ENCODE results near the gene SCAF8.
A peak's percentile ranks its signal among the peaks of the same experiment; 100 is the strongest.
"Not testable (repeated sequence)": the region's sequence is repeated elsewhere in the genome, so short reads cannot be mapped to it uniquely, and the experiment has no call there.

SCAF8 gene, protein sequence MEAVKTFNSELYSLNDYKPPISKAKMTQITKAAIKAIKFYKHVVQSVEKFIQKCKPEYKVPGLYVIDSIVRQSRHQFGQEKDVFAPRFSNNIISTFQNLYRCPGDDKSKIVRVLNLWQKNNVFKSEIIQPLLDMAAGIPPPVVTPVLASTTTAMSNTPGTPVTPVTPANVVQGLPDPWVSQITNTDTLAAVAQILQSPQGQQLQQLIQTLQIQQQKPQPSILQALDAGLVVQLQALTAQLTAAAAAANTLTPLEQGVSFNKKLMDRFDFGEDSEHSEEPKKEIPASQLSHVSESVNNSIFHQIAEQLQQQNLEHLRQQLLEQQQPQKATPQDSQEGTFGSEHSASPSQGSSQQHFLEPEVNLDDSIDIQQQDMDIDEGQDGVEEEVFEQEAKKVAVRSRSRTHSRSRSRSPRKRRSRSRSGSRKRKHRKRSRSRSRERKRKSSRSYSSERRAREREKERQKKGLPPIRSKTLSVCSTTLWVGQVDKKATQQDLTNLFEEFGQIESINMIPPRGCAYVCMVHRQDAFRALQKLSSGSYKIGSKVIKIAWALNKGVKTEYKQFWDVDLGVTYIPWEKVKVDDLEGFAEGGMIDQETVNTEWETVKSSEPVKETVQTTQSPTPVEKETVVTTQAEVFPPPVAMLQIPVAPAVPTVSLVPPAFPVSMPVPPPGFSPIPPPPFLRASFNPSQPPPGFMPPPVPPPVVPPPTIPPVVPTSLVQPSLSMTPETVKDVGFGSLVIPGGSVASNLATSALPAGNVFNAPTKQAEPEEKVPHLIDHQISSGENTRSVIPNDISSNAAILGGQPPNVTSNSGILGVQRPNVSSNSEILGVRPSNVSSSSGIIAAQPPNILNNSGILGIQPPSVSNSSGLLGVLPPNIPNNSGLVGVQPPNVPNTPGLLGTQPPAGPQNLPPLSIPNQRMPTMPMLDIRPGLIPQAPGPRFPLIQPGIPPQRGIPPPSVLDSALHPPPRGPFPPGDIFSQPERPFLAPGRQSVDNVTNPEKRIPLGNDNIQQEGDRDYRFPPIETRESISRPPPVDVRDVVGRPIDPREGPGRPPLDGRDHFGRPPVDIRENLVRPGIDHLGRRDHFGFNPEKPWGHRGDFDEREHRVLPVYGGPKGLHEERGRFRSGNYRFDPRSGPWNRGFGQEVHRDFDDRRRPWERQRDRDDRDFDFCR (N-terminal part only)

DNA sequence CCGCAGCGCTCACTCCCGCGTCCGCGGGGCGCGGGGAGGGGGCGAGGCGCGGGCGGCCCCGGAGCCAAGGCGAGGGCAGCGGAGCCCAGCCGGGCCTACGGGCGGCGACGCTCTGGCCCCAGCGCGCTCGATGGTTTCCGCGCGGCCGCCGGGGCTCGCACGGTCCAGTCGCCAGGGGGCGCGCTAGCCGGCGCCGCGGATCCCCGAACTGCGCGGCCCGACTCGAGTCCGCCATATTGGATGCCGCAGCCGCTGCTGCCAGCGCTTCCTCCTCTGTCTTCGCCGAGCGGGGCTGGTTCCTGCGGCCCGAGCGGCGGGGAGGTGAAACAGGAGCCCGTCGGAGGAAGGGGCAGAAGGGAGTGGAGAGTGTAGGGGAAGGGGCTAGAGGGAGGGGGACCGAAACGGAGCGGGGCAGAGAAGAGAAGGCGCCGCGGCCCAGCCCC lies at the start of gene SCAF8:
Gene SCAF8 (plus strand): TSS at position 234 of the 443 bp plus-strand sequence. CDS start 485 bp downstream, outside the sequence.
- DNase-seq, result peak; percentile 66 to 70

DNA sequence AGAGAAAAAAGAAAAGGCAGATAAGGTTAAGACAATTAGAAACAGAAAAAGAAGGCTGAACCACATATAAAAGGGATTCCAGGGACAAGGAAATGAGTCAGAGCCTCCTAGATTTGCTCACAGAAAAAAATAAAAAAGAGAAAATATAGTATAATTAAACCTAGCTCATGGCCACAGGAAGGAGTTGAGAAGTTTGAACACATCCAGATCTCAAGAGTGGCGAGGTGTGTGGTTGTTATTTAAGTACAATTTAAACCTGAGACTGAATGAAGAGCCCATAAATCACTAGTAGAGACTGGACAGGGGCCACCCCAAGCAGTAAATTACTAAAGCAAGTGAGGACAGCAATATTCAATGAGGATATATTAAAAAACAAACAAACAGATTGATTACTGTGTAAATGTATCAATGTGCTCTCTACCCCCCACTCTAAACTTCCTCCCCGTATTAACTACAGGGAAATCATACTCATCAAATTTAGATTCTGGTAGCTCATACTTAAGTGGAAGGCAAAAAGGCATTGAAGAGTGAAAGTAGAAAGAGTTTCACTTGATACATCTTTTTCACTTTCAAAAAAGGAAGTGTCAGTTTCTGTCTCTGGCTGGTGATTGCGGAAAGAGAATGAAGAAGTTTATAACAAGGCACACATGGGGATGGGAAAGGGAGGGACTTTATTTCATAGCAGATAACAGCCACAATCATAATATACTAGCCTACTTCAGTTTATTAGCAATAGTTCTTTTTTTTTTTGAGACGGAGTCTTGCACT lies 49.3 kb upstream of the SCAF8 start:
- no peak for DNase-seq

DNA sequence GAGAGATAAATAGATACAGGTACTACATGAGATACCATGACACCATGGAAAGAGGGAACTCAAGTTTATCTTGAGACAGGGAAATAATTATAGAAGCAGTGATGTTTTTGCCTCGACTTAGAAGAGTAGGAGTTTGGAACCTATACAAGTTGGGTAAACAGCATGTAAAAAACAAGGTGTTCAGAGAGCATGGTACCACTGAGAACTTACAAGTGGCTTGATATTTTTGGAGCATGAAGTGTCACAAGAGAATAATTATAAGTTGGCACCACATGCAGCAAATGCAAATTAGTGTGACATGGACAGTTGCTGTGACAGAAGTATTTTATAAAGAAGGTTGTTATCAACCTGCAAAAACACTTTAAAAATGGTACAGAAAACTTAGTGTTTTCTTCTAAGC lies 47.1 kb upstream of the SCAF8 start:
- no peak for DNase-seq

DNA sequence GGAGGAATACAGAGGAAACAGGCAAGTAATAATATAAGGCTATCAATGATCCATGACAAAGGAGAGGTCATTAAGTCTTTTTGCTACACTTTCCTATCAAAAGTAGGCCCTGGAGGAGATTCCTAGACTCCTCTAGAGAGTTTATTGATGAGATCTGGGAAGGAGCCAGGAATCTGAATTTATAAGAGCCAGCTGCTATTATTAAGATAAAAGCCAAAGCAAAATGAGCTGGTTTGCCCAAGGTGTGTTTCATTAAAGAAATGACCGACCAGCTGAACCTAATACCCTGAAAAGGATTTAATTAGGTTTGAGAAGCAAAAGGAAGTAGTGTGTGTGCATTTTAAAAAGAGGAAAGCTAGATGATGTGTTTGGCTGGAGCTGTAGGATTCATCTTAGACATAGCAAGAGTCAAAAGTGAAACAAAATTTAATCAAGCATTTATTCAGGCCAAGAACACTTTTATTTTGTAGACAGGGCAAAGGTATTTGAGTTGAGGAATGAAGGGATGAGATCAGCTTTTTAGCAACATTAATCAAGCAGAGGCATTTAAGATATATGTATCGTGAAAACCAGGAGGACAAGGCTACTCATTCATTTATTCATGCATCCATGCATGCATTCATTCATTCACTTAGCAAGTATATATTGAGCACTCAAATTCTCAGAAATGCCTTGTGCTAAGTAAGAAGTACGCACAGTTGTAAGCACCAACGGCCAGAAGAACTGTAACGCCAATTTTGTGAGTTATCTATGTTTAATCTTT lies 43.5 kb upstream of the SCAF8 start:
- DNase-seq, result no peak

DNA sequence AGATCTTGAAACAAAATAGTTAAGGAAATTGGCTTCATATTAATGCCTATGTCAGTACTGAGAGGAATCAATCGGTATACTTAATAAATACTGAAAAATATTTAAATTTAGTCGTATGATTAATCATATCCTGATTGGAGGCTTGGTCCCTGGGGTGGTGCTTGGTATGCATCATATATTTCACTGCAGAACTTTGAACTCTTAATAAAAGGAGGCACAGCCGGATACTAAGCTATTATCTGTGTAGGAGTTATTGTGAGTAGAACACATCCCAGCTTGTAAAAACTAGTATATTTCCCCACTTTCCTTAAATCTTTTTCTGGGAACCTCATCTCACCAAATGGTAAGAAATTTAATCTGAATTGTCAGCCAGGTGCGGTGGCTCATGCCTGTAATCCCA lies 42.4 kb upstream of the SCAF8 start:
- DNase-seq, result no peak

DNA sequence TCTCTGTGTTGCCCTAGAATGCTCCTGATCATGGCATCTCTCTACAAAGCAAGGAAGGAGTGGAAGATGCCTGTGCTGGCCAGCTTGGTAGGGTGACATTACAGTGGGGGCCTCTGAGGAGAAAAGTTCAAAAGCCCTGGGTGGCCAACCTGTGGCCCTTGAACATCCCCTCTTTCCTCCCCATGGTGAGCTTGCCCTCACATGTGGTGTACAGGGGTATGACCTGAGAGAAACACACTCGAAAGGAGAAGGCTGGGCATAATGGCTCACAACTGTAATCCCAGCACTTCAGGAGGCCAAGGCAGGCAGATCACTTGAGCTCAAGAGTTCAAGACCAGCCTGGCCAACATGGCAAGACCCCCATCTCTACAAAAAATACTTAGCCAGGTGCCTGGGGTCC lies 36.6 kb upstream of the SCAF8 start:
- no peak for DNase-seq

DNA sequence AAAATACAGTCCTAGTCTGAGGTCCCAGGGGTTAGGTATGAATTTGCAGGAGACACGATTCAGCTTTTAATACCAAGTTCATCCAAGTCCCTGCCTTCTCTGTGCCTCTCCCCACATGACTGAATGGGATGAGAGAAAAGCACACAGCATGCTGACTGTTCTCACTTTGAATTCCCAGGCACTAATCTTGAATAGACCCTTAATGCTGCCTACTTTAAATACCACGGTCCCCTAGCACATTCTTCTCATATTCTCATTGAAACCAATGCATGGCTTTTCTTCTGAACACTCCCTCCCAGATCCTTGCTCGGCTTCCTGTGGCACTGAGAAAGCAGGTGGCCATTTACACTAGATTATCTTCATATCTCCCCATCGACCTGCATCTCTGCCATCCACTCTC lies 30.1 kb upstream of the SCAF8 start:
- no peak for DNase-seq

DNA sequence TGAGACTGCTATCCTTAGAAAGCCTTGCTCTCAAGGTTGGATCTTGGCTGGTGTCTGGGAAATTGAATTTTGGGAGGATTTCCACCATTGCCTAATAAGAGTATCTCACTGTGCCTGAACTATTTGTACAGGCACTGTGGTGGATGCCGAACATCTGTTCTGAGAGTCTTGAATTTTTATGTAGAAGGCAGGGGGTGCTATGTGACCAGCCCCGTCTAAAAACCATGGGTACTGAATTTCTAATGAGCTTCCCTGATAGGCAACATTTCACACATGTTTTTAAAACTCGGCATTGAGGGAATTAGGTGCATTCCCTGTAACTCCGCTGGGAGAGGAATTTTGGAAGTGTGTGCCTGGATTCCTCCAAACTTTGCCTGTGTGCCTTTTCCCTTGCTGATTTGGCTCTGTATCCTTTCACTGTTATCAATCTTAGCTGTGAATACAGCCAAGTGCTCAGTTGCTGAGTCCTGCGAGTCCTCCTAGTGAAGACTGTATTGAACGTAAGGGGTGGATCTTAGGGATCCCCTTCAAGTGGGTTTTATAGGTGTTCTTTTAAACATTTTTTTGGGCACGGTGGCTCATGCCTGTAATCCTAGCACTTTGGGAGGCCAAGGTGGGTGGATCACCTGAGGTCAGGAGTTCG lies 27.6 kb upstream of the SCAF8 start:
- no peak for DNase-seq

DNA sequence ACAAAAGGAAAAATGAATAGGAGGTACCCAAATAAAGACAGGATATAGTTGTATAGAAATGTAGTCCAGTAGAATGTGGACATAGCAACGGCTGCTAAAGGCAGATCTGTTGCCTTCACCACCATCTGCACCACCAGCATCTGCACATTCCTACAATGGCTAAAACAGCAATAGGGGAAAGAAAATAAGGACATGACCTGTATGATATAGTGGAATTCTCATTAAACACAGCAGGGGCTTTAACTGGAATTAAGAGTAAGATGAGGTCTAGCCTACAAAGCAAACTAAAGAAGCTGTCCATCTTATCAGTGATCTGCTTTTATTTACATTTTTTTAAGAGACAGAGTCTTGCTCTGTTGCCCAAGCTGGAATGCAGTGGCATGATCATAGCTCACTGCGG lies 26.8 kb upstream of the SCAF8 start:
- DNase-seq, result no peak

DNA sequence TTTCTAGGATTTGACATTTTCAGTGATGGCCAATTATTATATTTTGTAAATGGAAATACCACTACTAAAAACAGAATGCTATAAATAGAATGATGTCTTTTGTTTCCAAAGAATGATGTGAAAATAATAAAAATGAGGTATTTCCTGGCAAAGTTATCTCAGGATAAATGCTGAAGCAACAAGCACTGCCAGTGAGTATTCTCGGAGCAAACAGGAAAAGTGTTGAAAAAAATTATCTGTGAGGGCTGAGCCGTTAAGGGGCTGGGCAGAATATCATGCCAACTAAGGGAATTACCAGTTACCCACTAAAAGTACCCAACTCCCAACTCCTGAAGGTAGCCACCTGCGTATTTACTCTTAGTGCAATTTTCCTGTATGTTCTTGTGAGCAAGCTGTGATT lies 23.6 kb upstream of the SCAF8 start:
- no peak for DNase-seq

DNA sequence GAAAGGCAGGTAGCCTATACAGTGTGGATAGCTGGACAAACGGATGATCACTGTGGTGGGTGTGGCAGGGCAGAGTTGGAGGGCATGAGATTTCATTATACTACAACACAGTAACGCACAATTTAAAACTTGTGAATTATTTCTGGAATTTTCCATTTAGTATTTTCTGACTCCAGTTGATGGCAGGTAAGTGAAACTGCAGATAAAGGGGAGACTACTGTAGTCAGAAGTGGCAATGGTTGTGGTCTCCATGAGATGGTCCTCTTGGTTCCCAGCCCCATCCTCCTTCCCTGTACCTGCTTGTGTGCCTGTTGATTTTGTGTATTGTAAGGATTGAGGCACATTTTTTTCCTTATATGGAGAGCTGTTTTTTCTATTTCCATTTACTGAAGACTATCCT lies 22.5 kb upstream of the SCAF8 start:
- DNase-seq, result no peak

DNA sequence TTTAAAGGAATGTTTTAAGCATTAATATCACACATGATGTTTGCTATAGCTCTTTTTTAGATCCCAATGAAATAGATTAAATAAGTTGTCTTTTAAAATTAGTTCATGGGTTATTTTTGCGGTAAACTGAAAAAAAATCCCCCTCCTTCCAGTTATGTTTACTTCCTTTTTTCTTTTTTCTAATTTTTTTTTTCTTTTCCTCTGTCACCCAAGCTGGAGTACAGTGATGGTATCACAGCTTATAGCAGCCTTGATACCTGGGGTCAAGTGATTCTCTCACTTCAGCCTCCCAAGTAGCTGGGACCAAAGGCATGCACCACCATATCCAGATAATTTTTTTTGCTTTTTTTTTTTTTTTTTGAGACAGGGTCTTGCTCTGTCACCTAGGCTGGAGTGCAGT lies 17.8 kb upstream of the SCAF8 start:
- no peak for DNase-seq

DNA sequence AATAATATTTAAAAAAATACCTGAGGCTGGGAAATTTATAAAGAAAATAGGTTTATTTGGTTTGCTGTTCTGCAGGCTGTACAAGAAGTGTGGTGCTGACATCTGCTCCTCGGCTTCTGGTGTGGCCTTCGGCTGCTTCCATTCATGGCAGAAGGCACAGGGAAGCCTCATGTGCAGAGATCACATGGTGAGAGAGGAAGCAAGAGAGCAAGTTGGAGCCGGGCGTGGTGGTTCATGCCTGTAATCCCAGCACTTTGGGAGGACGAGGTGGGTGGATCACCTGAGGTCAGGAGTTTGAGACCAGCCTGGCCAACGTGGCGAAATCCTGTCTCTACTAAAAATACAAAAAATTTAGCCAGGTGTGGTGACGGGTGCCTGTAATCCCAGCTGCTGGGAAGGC lies 16.9 kb upstream of the SCAF8 start:
- not testable (repeated sequence) for DNase-seq

DNA sequence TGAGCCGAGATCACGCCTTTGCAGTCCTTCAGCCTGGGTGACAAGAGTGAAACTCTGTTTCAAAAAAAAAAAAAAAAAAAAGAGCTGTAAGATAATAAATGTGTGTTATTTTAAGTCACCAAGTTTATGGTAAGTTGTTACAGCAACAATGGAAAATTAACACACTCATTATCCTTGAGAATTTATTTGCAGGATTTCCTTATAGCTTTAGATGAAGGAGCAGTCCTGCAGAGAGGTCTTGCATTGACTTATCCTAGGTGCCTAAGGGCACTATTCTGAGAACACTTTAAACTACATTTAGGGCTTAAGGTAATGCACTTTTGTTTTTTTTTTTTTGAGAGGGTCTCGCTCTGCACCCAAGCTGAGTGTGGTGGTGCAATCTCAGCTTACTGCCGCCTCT lies 13.8 kb upstream of the SCAF8 start:
- no peak for DNase-seq

DNA sequence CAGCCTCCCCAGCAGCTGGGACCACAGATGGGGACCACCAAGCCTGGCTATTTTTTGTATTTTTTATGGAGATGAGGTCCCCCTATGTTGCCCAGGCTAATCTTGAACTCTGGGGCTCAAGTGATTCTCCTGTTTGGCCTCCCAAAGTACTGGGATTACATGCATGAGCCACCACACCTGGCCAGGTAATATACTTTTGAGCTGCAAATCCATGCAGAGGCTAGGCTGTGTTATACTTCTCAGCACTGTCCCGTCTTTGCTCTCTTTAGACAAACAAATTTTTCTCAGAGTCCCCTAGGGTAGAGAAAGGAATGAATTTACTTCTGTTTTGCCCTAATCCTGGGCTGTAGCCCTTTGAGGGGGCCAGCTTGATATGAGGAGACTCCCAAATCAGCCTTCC lies 13.4 kb upstream of the SCAF8 start:
- no peak for DNase-seq

DNA sequence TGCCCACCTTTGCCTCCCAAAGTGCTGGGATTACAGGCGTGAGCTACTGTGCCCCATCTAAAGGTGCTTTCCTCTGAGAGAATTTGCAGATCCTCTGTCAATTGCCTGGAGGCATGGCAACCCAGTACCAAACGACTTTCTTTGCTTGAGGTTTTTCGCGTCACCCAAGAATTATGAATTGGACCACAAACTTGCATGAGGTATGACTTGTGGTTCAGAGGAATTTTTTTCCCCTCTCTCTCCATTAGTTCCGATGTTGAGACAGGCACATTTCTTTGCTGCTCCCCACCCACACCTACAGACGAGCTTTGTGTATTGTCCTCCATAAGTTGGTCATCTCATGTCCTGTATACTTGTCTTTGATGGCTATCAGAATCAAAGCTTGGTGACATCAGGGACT lies 11.8 kb upstream of the SCAF8 start:
- DNase-seq, result no peak

DNA sequence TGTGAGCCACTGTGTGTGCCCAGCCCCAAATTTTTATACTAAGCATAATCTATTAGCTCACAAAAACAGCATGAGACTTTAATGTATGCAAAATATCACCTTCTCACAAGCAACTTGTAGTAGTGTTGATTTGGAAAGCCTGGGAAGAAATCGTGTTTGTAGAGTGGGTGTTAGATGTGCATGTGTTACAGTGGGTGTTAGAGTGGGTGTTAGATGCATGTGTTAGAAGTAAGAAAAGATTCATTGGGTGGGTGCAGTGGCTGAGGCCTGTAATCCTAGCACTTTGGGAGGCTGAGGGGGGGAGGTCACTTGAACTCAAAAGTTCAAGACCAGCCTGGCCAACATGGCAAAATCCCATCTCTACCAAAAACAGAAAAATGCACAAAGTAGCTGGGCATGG lies 6.3 kb upstream of the SCAF8 start:
- no peak for DNase-seq

DNA sequence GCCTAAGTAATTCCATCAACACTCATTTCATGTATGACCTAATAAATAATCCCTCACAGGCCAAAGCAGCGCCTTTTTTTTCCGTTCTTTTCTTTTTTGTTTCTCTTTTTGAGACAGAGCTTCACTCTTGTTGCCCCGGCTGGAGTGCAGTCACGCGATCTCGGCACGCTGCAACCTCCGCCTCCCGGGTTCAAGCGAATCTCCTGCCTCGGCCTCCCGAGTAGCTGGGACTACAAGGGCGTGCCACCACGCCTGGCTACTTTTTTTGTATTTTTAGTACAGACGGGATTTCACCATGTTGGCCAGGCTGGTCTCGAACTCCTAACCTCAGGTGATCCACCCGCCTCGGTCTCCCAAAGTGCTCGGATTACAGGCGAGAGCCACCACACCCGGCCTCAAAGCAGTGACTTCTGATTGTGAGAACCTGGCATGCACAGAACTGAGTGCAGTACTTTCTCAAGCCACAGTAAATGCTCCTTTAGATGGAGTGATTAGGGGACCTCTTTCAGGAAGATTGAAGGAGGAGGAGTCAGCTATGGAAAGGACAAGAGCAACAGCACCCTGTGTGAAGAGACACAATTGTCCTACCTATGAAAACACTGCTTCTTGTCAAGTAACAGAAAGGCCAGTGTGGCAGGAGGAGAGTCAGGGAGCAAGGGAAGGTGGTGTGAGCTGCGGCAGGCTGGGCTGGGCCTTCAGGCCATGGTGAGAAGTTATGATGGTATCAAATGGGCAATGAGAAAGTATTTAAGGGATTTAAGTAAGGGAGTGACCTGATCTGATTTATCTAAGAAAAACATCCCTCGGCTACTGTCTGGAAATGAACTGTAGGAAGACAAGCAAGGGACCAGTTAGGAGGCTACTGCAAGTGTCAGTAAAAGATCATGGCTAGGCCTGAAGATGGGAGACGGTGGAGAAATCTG lies 1.7 kb upstream of the SCAF8 start:
- DNase-seq, result no peak

DNA sequence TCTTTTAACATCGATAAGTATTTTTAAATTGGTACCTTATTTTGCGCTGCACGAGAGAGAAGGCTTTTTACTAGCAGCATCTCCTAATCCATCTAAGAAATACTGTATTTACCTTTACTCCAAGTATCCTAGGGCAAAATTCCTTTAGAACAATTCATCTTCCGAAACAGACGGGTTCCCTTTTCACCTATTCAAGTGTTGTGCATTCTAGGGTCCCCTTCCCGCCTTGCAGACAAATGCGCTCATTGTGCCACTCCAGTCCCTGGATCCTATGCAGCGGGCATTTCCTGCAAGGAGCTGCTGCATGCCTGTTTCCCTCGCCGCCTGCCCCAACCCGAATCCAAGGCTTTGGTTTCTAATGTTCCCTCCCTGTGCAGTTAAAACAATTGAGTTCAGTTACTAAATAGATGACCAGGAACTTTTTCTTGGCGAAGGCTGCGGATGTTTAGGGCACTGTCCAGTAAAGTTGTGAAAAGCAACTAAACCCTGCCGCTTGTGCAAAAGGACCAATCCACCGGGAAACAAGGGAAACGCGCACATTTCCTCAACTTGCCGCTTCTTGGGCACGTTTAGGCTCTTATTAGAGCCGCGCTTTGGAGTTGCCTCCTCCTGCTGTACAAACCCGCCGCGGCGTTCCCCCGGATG lies 556 bp upstream of the SCAF8 start:
- peak; percentile 55 to 67 for DNase-seq

Measured in SHP77 (cell line).